HCT116 (cell line): ENCODE measurements around the gene KLHL22. TPM values are rescaled to one million over a fixed set of nuclear protein-coding genes. Genes with fewer than 3 reads are reported as not detected.

Experiments
- ATAC-seq: fragments of 200-7000 bp; cut with Tn5 transposase; 2 replicates; pipeline ENCODE4 v1.9.1; 2020; ENCODE audit warnings: mild to moderate bottlenecking, moderate library complexity
- BruUV-seq: library from RNA; stranded (reverse); fragments of 400-500 nt; replicated peaks from 2 replicates; lab custom pipeline; 2021; lab: Mats Ljungman, UMichigan
- CTCF ChIA-PET: fragments of 300-600 bp; sonication (Branson Sonifier 250); formaldehyde crosslinking; loops from one replicate; lab custom pipeline; 2021; ENCODE audit warnings: antibody characterized with exemption; lab: Charles Lee
- POLR2A ChIA-PET: fragments of 300-600, 350-600 bp; sonication (Branson Sonifier 250); formaldehyde crosslinking; loops from one replicate; lab custom pipeline; 2021; ENCODE audit warnings: antibody characterized with exemption; lab: Charles Lee
- RAD21 ChIA-PET, 2 experiments: fragments of 300-600 bp; sonication (Branson Sonifier 250); formaldehyde crosslinking; loops; one replicate each; lab custom pipeline; 2023; ENCODE audit warnings: low total read pairs in 2 of 2; ENCODE audit not compliant: uncharacterized antibody in 2 of 2, unreplicated experiment in 2 of 2, low non-redundant PET in 1 of 2; lab: Charles Lee
- DNase-seq: peaks from one replicate; pipeline ENCODE4 v3.0.0-alpha.2; 2010; ENCODE audit warnings: low read depth, low spot score
- H2AFZ ChIP-seq: fragments of 200-600 bp; shearing (Covaris generic), sonication (generic); 2 replicates; pipeline ENCODE4 v1.6.1; 2017; ENCODE audit warnings: low read depth, mixed run types, mixed read lengths, antibody characterized with exemption, low read length; ENCODE audit not compliant: poor library complexity, severe bottlenecking
- H3K27ac ChIP-seq: 2 replicates; pipeline ENCODE4 v1.5.1; 2012; ENCODE audit warnings: low read depth, low read length
- H3K27me3 ChIP-seq: fragments of 200-600 bp; sonication (generic); 2 replicates; pipeline ENCODE4 v1.6.1; 2016; ENCODE audit warnings: mixed run types, low read length, mixed read lengths; ENCODE audit not compliant: insufficient read depth
- H3K36me3 ChIP-seq, 2 experiments: fragments of 200-500 bp in 1 of 2; fragments of 200-600 bp in 1 of 2; sonication (Bioruptor generic) in 1 of 2; sonication (generic) in 1 of 2; 2 replicates each; pipeline versions ENCODE4 v1.5.1 to v1.6.1; 2014 to 2016; ENCODE audit warnings: low read length in 2 of 2, inconsistent platforms in 1 of 2, mixed read lengths in 1 of 2, mixed run types in 1 of 2; ENCODE audit not compliant: insufficient read depth in 2 of 2, control insufficient read depth in 1 of 2
- H3K4me1 ChIP-seq, 2 experiments: fragments of 200-600 bp in 1 of 2; sonication (generic) in 1 of 2; 2 replicates each; pipeline versions ENCODE4 v1.5.1 to v1.6.1; 2012 to 2017; ENCODE audit warnings: low read length in 2 of 2, inconsistent platforms in 1 of 2, mild to moderate bottlenecking in 1 of 2, mixed read lengths in 1 of 2, mixed run types in 1 of 2, moderate library complexity in 1 of 2; ENCODE audit not compliant: insufficient read depth in 2 of 2, control insufficient read depth in 1 of 2
- H3K4me2 ChIP-seq: fragments of 200-600 bp; sonication (generic); 2 replicates; pipeline ENCODE4 v1.6.1; 2017; ENCODE audit warnings: mixed run types, low read length, mixed read lengths
- H3K4me3 ChIP-seq, 2 experiments: fragments of 200-600 bp in 1 of 2; sonication (generic) in 1 of 2; replicated peaks in 1 of 2; 2 replicates each; pipeline ENCODE4 v1.5.1; 2011 to 2016; ENCODE audit warnings: low read length in 2 of 2, control low read depth in 1 of 2, low read depth in 1 of 2, mild to moderate bottlenecking in 1 of 2, mixed read lengths in 1 of 2, mixed run types in 1 of 2
- H3K79me2 ChIP-seq: fragments of 200-600 bp; sonication (generic); 2 replicates; pipeline ENCODE4 v1.6.1; 2017; ENCODE audit warnings: mild to moderate bottlenecking, mixed run types, low read length, moderate library complexity, mixed read lengths; ENCODE audit not compliant: insufficient read depth
- H3K9ac ChIP-seq: fragments of 200-600 bp; sonication (generic); 2 replicates; pipeline ENCODE4 v1.6.1; 2016; ENCODE audit warnings: low read length, mixed read lengths
- H3K9me2 ChIP-seq: fragments of 200-600 bp; sonication (generic), shearing (Covaris generic); 2 replicates; pipeline ENCODE4 v1.6.1; 2017; ENCODE audit warnings: mixed run types, mild to moderate bottlenecking, moderate library complexity; ENCODE audit not compliant: insufficient read depth
- H3K9me3 ChIP-seq, 2 experiments: fragments of 200-500 bp in 1 of 2; fragments of 200-600 bp in 1 of 2; sonication (Bioruptor generic) in 1 of 2; sonication (generic) in 1 of 2; 2 replicates each; pipeline ENCODE4 v1.6.1; 2014 to 2017; ENCODE audit warnings: low read length in 2 of 2, mixed read lengths in 2 of 2, inconsistent platforms in 1 of 2, low read depth in 1 of 2, mild to moderate bottlenecking in 1 of 2, mixed run types in 1 of 2, moderate library complexity in 1 of 2; ENCODE audit not compliant: control insufficient read depth in 1 of 2, insufficient read depth in 1 of 2
- H4K20me1 ChIP-seq: fragments of 200-600 bp; sonication (generic), shearing (Covaris generic); 2 replicates; pipeline ENCODE4 v1.6.1; 2017; ENCODE audit warnings: mixed run types, mild to moderate bottlenecking, moderate library complexity; ENCODE audit not compliant: insufficient read depth
- CBX3 ChIP-seq: IDR thresholded peaks from 2 replicates; pipeline ENCODE4 v1.6.1; 2012; ENCODE audit warnings: low read depth
- EGR1 ChIP-seq: IDR thresholded peaks from 2 replicates; pipeline ENCODE4 v1.6.1; 2012; ENCODE audit warnings: low read depth
- ELF1 ChIP-seq: IDR thresholded peaks from 2 replicates; pipeline ENCODE4 v1.6.1; 2012; ENCODE audit warnings: low read depth, borderline replicate concordance
- POLR2A ChIP-seq: IDR thresholded peaks from 2 replicates; pipeline ENCODE4 v1.7.0; 2011; ENCODE audit warnings: borderline replicate concordance; ENCODE audit not compliant: insufficient read depth, insufficient read length; ENCODE audit errors: extremely low read depth
- POLR2AphosphoS5 ChIP-seq: IDR thresholded peaks from 2 replicates; pipeline ENCODE4 v1.6.1; 2011; ENCODE audit warnings: mild to moderate bottlenecking, low read depth, low read length, moderate library complexity
- RAD21 ChIP-seq: IDR thresholded peaks from 2 replicates; pipeline ENCODE4 v1.6.1; 2012; ENCODE audit warnings: low read depth, mild to moderate bottlenecking
- SP1 ChIP-seq: IDR thresholded peaks from 2 replicates; pipeline ENCODE4 v1.6.1; 2012; ENCODE audit warnings: low read depth
- YY1 ChIP-seq: IDR thresholded peaks from 2 replicates; pipeline ENCODE4 v1.6.1; 2011; ENCODE audit warnings: low read length, low read depth, moderate library complexity, mild to moderate bottlenecking; ENCODE audit not compliant: insufficient replicate concordance; ENCODE audit errors: extremely low read depth
- ZBTB33 ChIP-seq: IDR thresholded peaks from 2 replicates; pipeline ENCODE4 v1.6.1; 2011; ENCODE audit warnings: mild to moderate bottlenecking, low read length, moderate library complexity; ENCODE audit not compliant: insufficient replicate concordance; ENCODE audit errors: extremely low read depth
- intact Hi-C: fragments of 100-400 bp; cut with micrococcal nuclease; formaldehyde crosslinking; loops from 2 replicates; pipeline ENCODE4 v1.10.0; 2022
- total RNA-seq: library from RNA; stranded (reverse); gene quantifications from one replicate; pipeline ENCODE4 v1.2.1, GENCODE V29; 2021; ENCODE audit not compliant: unreplicated experiment

Gene KLHL22
- total RNA-seq, 1 experiment from 2014 or later = 16.4 TPM

GRCh38 chr22:20399866-20400605, 95.6 kb downstream of the KLHL22 start:
- Histone ChIP-seq H3K4me3 (no peak overlapping the region), H3K36me3 (peaks cover 0 to 3% of the 10 kb centered on the region in 2 experiments; a peak in 3 of 4 replicates), H3K4me1 (peaks cover 1 to 3% of the 10 kb centered on the region in 2 experiments; a peak in 2 of 4 replicates), H3K4me2 (no peak overlapping the region), H2AFZ (no peak overlapping the region), H3K9me3 (no peaks in the 10 kb centered on the region), H3K27me3 (no peaks in the 10 kb centered on the region), H3K9me2 (no peaks in the 10 kb centered on the region), H3K9ac (no peak overlapping the region), H3K27ac (no peak overlapping the region), H3K79me2 (peaks cover 7% of the 10 kb centered on the region; the same call in 1 of the 2 replicates), H4K20me1 (no peaks in the 10 kb centered on the region)
- TF ChIP-seq POLR2A (no peak), CBX3 (no peak), RAD21 (no peak), EGR1 (no peak), YY1 (no peak), SP1 (no peak), ZBTB33 (no peak), ELF1 (no peak), POLR2AphosphoS5 (no peak)
- ATAC-seq = no peak
- no peak for DNase-seq
- intact Hi-C loops = no loop called here
- RAD21 ChIA-PET = no interaction called here
- CTCF ChIA-PET = no interaction called here
- POLR2A ChIA-PET = no interaction called here
- BruUV-seq = no TSS peak
